Ascending aorta (tissue), 2 donors: ENCODE measurements around the gene CPSF3. TPM values are rescaled to one million over a fixed set of nuclear protein-coding genes. Genes with fewer than 3 reads are reported as not detected.

Source experiments
- DNase-seq, 2 donors: peaks; one replicate each; pipeline ENCODE4 v3.0.0-alpha.2; 2019; ENCODE audit warnings: low spot score in 2 of 2
- H3K27ac ChIP-seq, 2 donors: fragments of 200-600 bp; sonication (generic); one replicate each; pipeline ENCODE4 v1.5.1; 2016 to 2017; ENCODE audit warnings: mild to moderate bottlenecking in 1 of 2
- H3K27me3 ChIP-seq: fragments of 200-600 bp; sonication (generic); one replicate; pipeline ENCODE4 v1.5.1; 2017
- H3K36me3 ChIP-seq, 2 donors: fragments of 200-600 bp; sonication (generic); one replicate each; pipeline ENCODE4 v1.5.1; 2016
- H3K4me1 ChIP-seq, 2 donors: fragments of 200-600 bp; sonication (generic); one replicate each; pipeline ENCODE4 v1.5.1; 2016 to 2017; ENCODE audit warnings: mild to moderate bottlenecking in 1 of 2
- H3K4me3 ChIP-seq, 2 donors: fragments of 200-600 bp; sonication (generic); one replicate each; pipeline ENCODE4 v1.5.1; 2016 to 2017; ENCODE audit warnings: mild to moderate bottlenecking in 1 of 2
- H3K9me3 ChIP-seq, 2 donors: fragments of 200-600 bp; sonication (generic); one replicate each; pipeline ENCODE4 v1.5.1; 2016
- CTCF ChIP-seq, 3 experiments: fragments of 200-600 bp in 2 of 3; fragments of 450-650 bp in 1 of 3; sonication (generic) in 2 of 3; IDR thresholded peaks; one replicate each; pipeline ENCODE4 v1.5.1; 2016 to 2019; ENCODE audit warnings: antibody characterized with exemption in 3 of 3, mild to moderate bottlenecking in 1 of 3, moderate library complexity in 1 of 3
- intact Hi-C: fragments of 100-400 bp; cut with DNase I; formaldehyde crosslinking; loops from one replicate; pipeline ENCODE4 v1.15.1; 2023
- total RNA-seq: library from RNA; depleted of rRNA; stranded (reverse); fragments of >200 nt; gene quantifications from one replicate; pipeline ENCODE4 v1.1.0, GENCODE V29; 2016

The CPSF3 gene
- 5.3 TPM for total RNA-seq

GRCh38 chr2:9423100-9423921 lies at the start of gene CPSF3, which contains the start of gene ITGB1BP1:
Gene CPSF3 (plus strand): TSS chr2:9423654. CDS start chr2:9423774, 120 bp downstream.
Gene ITGB1BP1 (minus strand): TSS chr2:9423528. CDS start chr2:9418697, 4,831 bp downstream.
- Histone ChIP-seq H3K9me3 (no peaks in the 10 kb centered on the region), H3K27me3 (no peaks in the 10 kb centered on the region), H3K27ac (peak within 1 kb of the TSS; percentile 91 to 94), H3K4me1 (peaks cover 7 to 33% of the 10 kb centered on the region in 2 donors), H3K36me3 (no peaks in the 10 kb centered on the region), H3K4me3 (peak within 1 kb of the TSS; percentile 83 to 93)
- peak; percentile 85 to 98 for DNase-seq
- intact Hi-C loops, result loop anchor here (1.0 to 10.0 kb wide), 6 partner anchors 51 to 419 kb away; partner anchors contain the start of genes ADAM17, ASAP2, IAH1 and MBOAT2
- TF ChIP-seq CTCF (IDR thresholded peaks at IDR 0.05), result no peak

GRCh38 chr2:9374071-9374730 lies 49.3 kb upstream of the CPSF3 start:
- no peak for DNase-seq
- H3K9me3 ChIP-seq, result no peaks in the 10 kb centered on the region

GRCh38 chr2:9375857-9376428 lies 47.5 kb upstream of the CPSF3 start:
- Histone ChIP-seq H3K4me1 (peaks cover 2 to 14% of the 10 kb centered on the region in 2 donors), H3K27ac (no peak overlapping the region), H3K27me3 (no peaks in the 10 kb centered on the region), H3K9me3 (no peaks in the 10 kb centered on the region), H3K4me3 (no peak overlapping the region), H3K36me3 (peaks cover 36 to 72% of the 10 kb centered on the region in 2 donors)
- TF ChIP-seq CTCF (IDR thresholded peaks at IDR 0.05), result no peak
- no peak for DNase-seq
- intact Hi-C loops, result no loop called here

More at GRCh38 chr2:9374071-9374730, 49.3 kb upstream of the CPSF3 start:
- intact Hi-C loops, result no loop called here
- Histone ChIP-seq H3K36me3 (peaks cover 34 to 85% of the 10 kb centered on the region in 2 donors), H3K4me3 (no peak overlapping the region), H3K4me1 (peaks cover 2 to 14% of the 10 kb centered on the region in 2 donors), H3K27me3 (no peaks in the 10 kb centered on the region), H3K27ac (no peak overlapping the region)
- TF ChIP-seq CTCF (IDR thresholded peaks at IDR 0.05), result no peak

GRCh38 chr2:9377461-9378097 lies 45.9 kb upstream of the CPSF3 start:
- Histone ChIP-seq H3K27ac (peak overlapping the region; percentile 42 to 70), H3K36me3 (peaks cover 40 to 67% of the 10 kb centered on the region in 2 donors)
- intact Hi-C loops, result no loop called here

More at GRCh38 chr2:9377461-9378097, 45.9 kb upstream of the CPSF3 start:
- H3K9me3 ChIP-seq, result no peaks in the 10 kb centered on the region
- H3K4me1 ChIP-seq, result peaks cover 2 to 14% of the 10 kb centered on the region in 2 donors
- H3K4me3 ChIP-seq, result no peak overlapping the region
- TF ChIP-seq CTCF (IDR thresholded peaks at IDR 0.05), result no peak
- no peak for DNase-seq
- H3K27me3 ChIP-seq, result no peaks in the 10 kb centered on the region
